Stimulated activated CD4-positive, alpha-beta T cell treated with anti-CD3 and anti-CD28 coated beads, TNF-alpha, amount 100 ng/mL, for 48 hours (primary cell): ENCODE data around the gene FYB1.

ENCODE experiments used
- DNase-seq, 3 donors: peaks; one replicate each; pipeline ENCODE4 v3.0.0-alpha.2; 2020; ENCODE audit warnings: low read depth in 3 of 3

FYB1 gene

GRCh38 chr5:39160576-39161213, 58.7 kb downstream of the FYB1 start:
- DNase-seq: no peak

- DNase-seq: no peak
Observed at GRCh38 chr5:39159811-39160490, 59.4 kb downstream of the FYB1 start.

- DNase-seq: no peak
Observed at GRCh38 chr5:39158786-39159185, 60.6 kb downstream of the FYB1 start.

GRCh38 chr5:39158127-39158593, 61.2 kb downstream of the FYB1 start:
- no peak for DNase-seq

- no peak for DNase-seq
Observed at GRCh38 chr5:39157701-39158100, 61.7 kb downstream of the FYB1 start.

- no peak for DNase-seq
Observed at GRCh38 chr5:39156082-39156481, 63.3 kb downstream of the FYB1 start.

- DNase-seq: no peak
Observed at GRCh38 chr5:39151745-39152144, 67.6 kb downstream of the FYB1 start.

GRCh38 chr5:39149966-39150365, 69.4 kb downstream of the FYB1 start:
- no peak for DNase-seq

GRCh38 chr5:39148983-39149534, 70.3 kb downstream of the FYB1 start:
- DNase-seq: no peak

GRCh38 chr5:39146831-39147540, 72.4 kb downstream of the FYB1 start:
- DNase-seq: no peak

- DNase-seq: no peak
Observed at GRCh38 chr5:39143151-39143860, 76.1 kb downstream of the FYB1 start.

- DNase-seq: no peak
Observed at GRCh38 chr5:39140558-39141168, 78.7 kb downstream of the FYB1 start.

- DNase-seq: no peak
Observed at GRCh38 chr5:39138892-39139291, 80.5 kb downstream of the FYB1 start.

GRCh38 chr5:39137819-39138451, 81.4 kb downstream of the FYB1 start:
- no peak for DNase-seq

- no peak for DNase-seq
Observed at GRCh38 chr5:39137391-39137790, 82.0 kb downstream of the FYB1 start.

GRCh38 chr5:39132792-39133191, 86.6 kb downstream of the FYB1 start:
- no peak for DNase-seq

GRCh38 chr5:39132128-39132447, 87.3 kb downstream of the FYB1 start:
- no peak for DNase-seq

GRCh38 chr5:39131210-39132127, 87.9 kb downstream of the FYB1 start:
- no peak for DNase-seq

GRCh38 chr5:39130716-39131115, 88.6 kb downstream of the FYB1 start:
- DNase-seq: no peak

GRCh38 chr5:39121922-39122321, 97.4 kb downstream of the FYB1 start:
- no peak for DNase-seq
